ENCODE measurements around the gene COL25A1.

Gene COL25A1

GRCh38 chr4:109186458-109186945, 116.0 kb downstream of the COL25A1 start:
- 86% methylated on average over 2 of the region's 4 CpGs for WGBS (ENCODE audit: insufficient coverage)
- H3K27me3 ChIP-seq (replicated peaks in 2 of 5; ENCODE audit: control insufficient read depth in 4 of 5, insufficient read depth in 5 of 5, low read length in 4 of 5) = no peaks in the 10 kb centered on the region
- H3K4me3 ChIP-seq (ENCODE audit: control insufficient read depth in 1 of 7, extremely low read depth in 1 of 7, insufficient read depth in 4 of 7, low read depth in 2 of 7, low read length in 6 of 7) = no peak overlapping the region
- H3K9me3 ChIP-seq (ENCODE audit: control extremely low read depth in 1 of 5, control insufficient read depth in 4 of 5, insufficient read depth in 2 of 5, low read depth in 1 of 5, low read length in 4 of 5) = no peaks in the 10 kb centered on the region
- no peaks in the 10 kb centered on the region for H3K36me3 ChIP-seq (ENCODE audit: control insufficient read depth in 4 of 4, insufficient read depth in 4 of 4, low read length in 3 of 4)
- ChIA-PET CTCF (no interaction called here), POLR2A (no interaction called here)
- H3K27ac ChIP-seq (ENCODE audit: insufficient read depth in 1 of 2, low read depth in 1 of 2, low read length in 2 of 2, poor library complexity in 1 of 2, severe bottlenecking in 2 of 2) = no peak overlapping the region
- DNase-seq = no peak
- H3K4me1 ChIP-seq (ENCODE audit: control extremely low read depth in 1 of 4, control insufficient read depth in 4 of 4, insufficient read depth in 4 of 4, low read length in 3 of 4) = peaks cover 0 to 3% (median 0%) of the 10 kb centered on the region in 4 experiments

GRCh38 chr4:109185951-109186350, 116.5 kb downstream of the COL25A1 start:
- no peak for DNase-seq
- peaks cover 0 to 3% (median 0%) of the 10 kb centered on the region in 4 experiments for H3K4me1 ChIP-seq (ENCODE audit: control extremely low read depth in 1 of 4, control insufficient read depth in 4 of 4, insufficient read depth in 4 of 4, low read length in 3 of 4)
- H3K27ac ChIP-seq (ENCODE audit: insufficient read depth in 1 of 2, low read depth in 1 of 2, low read length in 2 of 2, poor library complexity in 1 of 2, severe bottlenecking in 2 of 2) = no peak overlapping the region
- H3K9me3 ChIP-seq (ENCODE audit: control extremely low read depth in 1 of 5, control insufficient read depth in 4 of 5, insufficient read depth in 2 of 5, low read depth in 1 of 5, low read length in 4 of 5) = no peaks in the 10 kb centered on the region
- no peak overlapping the region for H3K4me3 ChIP-seq (ENCODE audit: control insufficient read depth in 1 of 7, extremely low read depth in 1 of 7, insufficient read depth in 4 of 7, low read depth in 2 of 7, low read length in 6 of 7)
- ChIA-PET CTCF (no interaction called here), POLR2A (no interaction called here)
- H3K27me3 ChIP-seq (replicated peaks in 2 of 5; ENCODE audit: control insufficient read depth in 4 of 5, insufficient read depth in 5 of 5, low read length in 4 of 5) = no peaks in the 10 kb centered on the region
- no peaks in the 10 kb centered on the region for H3K36me3 ChIP-seq (ENCODE audit: control insufficient read depth in 4 of 4, insufficient read depth in 4 of 4, low read length in 3 of 4)
- WGBS (ENCODE audit: insufficient coverage) = 90% methylated on average over 5 of the region's 7 CpGs

GRCh38 chr4:109185548-109185947, 116.9 kb downstream of the COL25A1 start:
- H3K4me3 ChIP-seq (ENCODE audit: control insufficient read depth in 1 of 7, extremely low read depth in 1 of 7, insufficient read depth in 4 of 7, low read depth in 2 of 7, low read length in 6 of 7) = no peak overlapping the region
- no peaks in the 10 kb centered on the region for H3K27me3 ChIP-seq (replicated peaks in 2 of 5; ENCODE audit: control insufficient read depth in 4 of 5, insufficient read depth in 5 of 5, low read length in 4 of 5)
- no peak for DNase-seq
- no peak overlapping the region for H3K27ac ChIP-seq (ENCODE audit: insufficient read depth in 1 of 2, low read depth in 1 of 2, low read length in 2 of 2, poor library complexity in 1 of 2, severe bottlenecking in 2 of 2)
- no peaks in the 10 kb centered on the region for H3K36me3 ChIP-seq (ENCODE audit: control insufficient read depth in 4 of 4, insufficient read depth in 4 of 4, low read length in 3 of 4)
- ChIA-PET POLR2A (no interaction called here), CTCF (no interaction called here)
- no peaks in the 10 kb centered on the region for H3K9me3 ChIP-seq (ENCODE audit: control extremely low read depth in 1 of 5, control insufficient read depth in 4 of 5, insufficient read depth in 2 of 5, low read depth in 1 of 5, low read length in 4 of 5)
- WGBS (ENCODE audit: insufficient coverage) = 100% methylated on average over 1 of the region's 2 CpGs
- H3K4me1 ChIP-seq (ENCODE audit: control extremely low read depth in 1 of 4, control insufficient read depth in 4 of 4, insufficient read depth in 4 of 4, low read length in 3 of 4) = peaks cover 0 to 3% (median 0%) of the 10 kb centered on the region in 4 experiments

GRCh38 chr4:109184491-109184961, 117.9 kb downstream of the COL25A1 start:
- POLR2A ChIA-PET = no interaction called here
- Histone ChIP-seq H3K4me1 (ENCODE audit: control extremely low read depth in 1 of 4, control insufficient read depth in 4 of 4, insufficient read depth in 4 of 4, low read length in 3 of 4) (peaks cover 0 to 3% (median 0%) of the 10 kb centered on the region in 4 experiments), H3K9me3 (ENCODE audit: control extremely low read depth in 1 of 5, control insufficient read depth in 4 of 5, insufficient read depth in 2 of 5, low read depth in 1 of 5, low read length in 4 of 5) (no peaks in the 10 kb centered on the region), H3K36me3 (ENCODE audit: control insufficient read depth in 4 of 4, insufficient read depth in 4 of 4, low read length in 3 of 4) (no peaks in the 10 kb centered on the region), H3K4me3 (ENCODE audit: control insufficient read depth in 1 of 7, extremely low read depth in 1 of 7, insufficient read depth in 4 of 7, low read depth in 2 of 7, low read length in 6 of 7) (no peak overlapping the region), H3K27me3 (replicated peaks in 2 of 5; ENCODE audit: control insufficient read depth in 4 of 5, insufficient read depth in 5 of 5, low read length in 4 of 5) (no peaks in the 10 kb centered on the region), H3K27ac (ENCODE audit: insufficient read depth in 1 of 2, low read depth in 1 of 2, low read length in 2 of 2, poor library complexity in 1 of 2, severe bottlenecking in 2 of 2) (no peak overlapping the region)
- CTCF ChIA-PET = no interaction called here
- no peak for DNase-seq
- WGBS (ENCODE audit: insufficient coverage) = 65% methylated on average over 3 of the region's 3 CpGs

- no peak overlapping the region for H3K4me3 ChIP-seq (ENCODE audit: control insufficient read depth in 1 of 7, extremely low read depth in 1 of 7, insufficient read depth in 4 of 7, low read depth in 2 of 7, low read length in 6 of 7)
- no peak overlapping the region for H3K27ac ChIP-seq (ENCODE audit: insufficient read depth in 1 of 2, low read depth in 1 of 2, low read length in 2 of 2, poor library complexity in 1 of 2, severe bottlenecking in 2 of 2)
- CTCF ChIA-PET = no interaction called here
- WGBS (ENCODE audit: insufficient coverage) = 100% methylated on average over 3 of the region's 3 CpGs
- H3K27me3 ChIP-seq (replicated peaks in 2 of 5; ENCODE audit: control insufficient read depth in 4 of 5, insufficient read depth in 5 of 5, low read length in 4 of 5) = no peaks in the 10 kb centered on the region
- H3K4me1 ChIP-seq (ENCODE audit: control extremely low read depth in 1 of 4, control insufficient read depth in 4 of 4, insufficient read depth in 4 of 4, low read length in 3 of 4) = peaks cover 0 to 3% (median 0%) of the 10 kb centered on the region in 4 experiments
- H3K9me3 ChIP-seq (ENCODE audit: control extremely low read depth in 1 of 5, control insufficient read depth in 4 of 5, insufficient read depth in 2 of 5, low read depth in 1 of 5, low read length in 4 of 5) = no peaks in the 10 kb centered on the region
- POLR2A ChIA-PET = no interaction called here
- no peak for DNase-seq
- H3K36me3 ChIP-seq (ENCODE audit: control insufficient read depth in 4 of 4, insufficient read depth in 4 of 4, low read length in 3 of 4) = no peaks in the 10 kb centered on the region
These were observed 118.4 kb downstream of the COL25A1 start for GRCh38 chr4:109183931-109184490.

GRCh38 chr4:109182696-109183095, 119.8 kb downstream of the COL25A1 start:
- Histone ChIP-seq H3K4me3 (ENCODE audit: control insufficient read depth in 1 of 7, extremely low read depth in 1 of 7, insufficient read depth in 4 of 7, low read depth in 2 of 7, low read length in 6 of 7) (no peak overlapping the region), H3K27ac (ENCODE audit: insufficient read depth in 1 of 2, low read depth in 1 of 2, low read length in 2 of 2, poor library complexity in 1 of 2, severe bottlenecking in 2 of 2) (no peak overlapping the region), H3K9me3 (ENCODE audit: control extremely low read depth in 1 of 5, control insufficient read depth in 4 of 5, insufficient read depth in 2 of 5, low read depth in 1 of 5, low read length in 4 of 5) (no peaks in the 10 kb centered on the region), H3K36me3 (ENCODE audit: control insufficient read depth in 4 of 4, insufficient read depth in 4 of 4, low read length in 3 of 4) (no peaks in the 10 kb centered on the region), H3K4me1 (ENCODE audit: control extremely low read depth in 1 of 4, control insufficient read depth in 4 of 4, insufficient read depth in 4 of 4, low read length in 3 of 4) (peaks cover 0 to 3% (median 0%) of the 10 kb centered on the region in 4 experiments), H3K27me3 (replicated peaks in 2 of 5; ENCODE audit: control insufficient read depth in 4 of 5, insufficient read depth in 5 of 5, low read length in 4 of 5) (no peaks in the 10 kb centered on the region)
- CTCF ChIA-PET = no interaction called here
- POLR2A ChIA-PET = no interaction called here
- DNase-seq = no peak
- 81% methylated on average over 2 of the region's 3 CpGs for WGBS (ENCODE audit: insufficient coverage)

GRCh38 chr4:109179061-109179460, 123.4 kb downstream of the COL25A1 start:
- Histone ChIP-seq H3K36me3 (ENCODE audit: control insufficient read depth in 4 of 4, insufficient read depth in 4 of 4, low read length in 3 of 4) (no peaks in the 10 kb centered on the region), H3K9me3 (ENCODE audit: control extremely low read depth in 1 of 5, control insufficient read depth in 4 of 5, insufficient read depth in 2 of 5, low read depth in 1 of 5, low read length in 4 of 5) (no peaks in the 10 kb centered on the region), H3K27ac (ENCODE audit: insufficient read depth in 1 of 2, low read depth in 1 of 2, low read length in 2 of 2, poor library complexity in 1 of 2, severe bottlenecking in 2 of 2) (no peak overlapping the region), H3K4me1 (ENCODE audit: control extremely low read depth in 1 of 4, control insufficient read depth in 4 of 4, insufficient read depth in 4 of 4, low read length in 3 of 4) (no peaks in the 10 kb centered on the region), H3K4me3 (ENCODE audit: control insufficient read depth in 1 of 7, extremely low read depth in 1 of 7, insufficient read depth in 4 of 7, low read depth in 2 of 7, low read length in 6 of 7) (no peak overlapping the region), H3K27me3 (replicated peaks in 2 of 5; ENCODE audit: control insufficient read depth in 4 of 5, insufficient read depth in 5 of 5, low read length in 4 of 5) (no peaks in the 10 kb centered on the region)
- ChIA-PET CTCF (interaction anchor here (0.6 kb wide), 1 partner anchor 53 kb away, joined by 4 read pairs; no protein-coding TSS in a partner anchor), POLR2A (no interaction called here)
- DNase-seq = no peak
- 100% methylated on average over 2 of the region's 3 CpGs for WGBS (ENCODE audit: insufficient coverage)

Data from common myeloid progenitor, CD34-positive (primary cell).